Naive thymus-derived CD4-positive, alpha-beta T cell (primary cell): ENCODE data around the gene SLC22A23. TPM values are rescaled to one million over a fixed set of nuclear protein-coding genes. Genes with fewer than 3 reads are reported as not detected.

Experiments used
- ATAC-seq: fragments of 150-1000 bp; cut with Tn5 transposase; 2 replicates; pipeline ENCODE4 v1.10.0; 2021; ENCODE audit warnings: mild to moderate bottlenecking, moderate library complexity
- CTCF ChIA-PET: fragments of 350-600 bp; sonication (Branson Sonifier 250); formaldehyde crosslinking; loops from one replicate; lab custom pipeline; 2021; ENCODE audit warnings: antibody characterized with exemption; lab: Charles Lee
- POLR2A ChIA-PET: fragments of 350-600 bp; sonication (Branson Sonifier 250); formaldehyde crosslinking; loops from one replicate; lab custom pipeline; 2021; ENCODE audit warnings: antibody characterized with exemption, inconsistent platforms; lab: Charles Lee
- DNase-seq, 9 donors: peaks; one replicate each; pipeline versions ENCODE4 v3.0.0 to v3.0.0-alpha.2; 2020 to 2022; ENCODE audit warnings: mixed read lengths in 1 of 9
- H3K27ac ChIP-seq: one replicate; pipeline ENCODE4 v1.7.0; 2013; ENCODE audit warnings: mild to moderate bottlenecking, low read depth, low read length, moderate library complexity
- H3K27me3 ChIP-seq, 2 donors: one replicate each; pipeline ENCODE4 v1.7.0; 2013; ENCODE audit warnings: low read length in 2 of 2, mild to moderate bottlenecking in 2 of 2, moderate library complexity in 2 of 2; ENCODE audit not compliant: control insufficient read depth in 2 of 2, insufficient read depth in 2 of 2
- H3K36me3 ChIP-seq, 3 experiments: 1 replicate in 2 of 3; 2 replicates in 1 of 3; pipeline ENCODE4 v1.7.0; 2013; ENCODE audit warnings: low read length in 3 of 3, mild to moderate bottlenecking in 3 of 3, moderate library complexity in 1 of 3; ENCODE audit not compliant: insufficient read depth in 3 of 3, control insufficient read depth in 2 of 3
- H3K4me1 ChIP-seq, 2 donors: one replicate each; pipeline ENCODE4 v1.7.0; 2013; ENCODE audit warnings: low read length in 2 of 2, mild to moderate bottlenecking in 2 of 2, moderate library complexity in 1 of 2; ENCODE audit not compliant: control insufficient read depth in 2 of 2, insufficient read depth in 2 of 2
- H3K4me3 ChIP-seq: 2 replicates; pipeline ENCODE4 v1.7.0; 2013; ENCODE audit warnings: mild to moderate bottlenecking, low read length
- H3K9me3 ChIP-seq, 3 experiments: 1 replicate in 2 of 3; 2 replicates in 1 of 3; pipeline ENCODE4 v1.7.0; 2013; ENCODE audit warnings: low read length in 3 of 3; ENCODE audit not compliant: control insufficient read depth in 2 of 3
- H3K27ac Mint-ChIP-seq, 9 donors: one replicate each; pipeline ENCODE4 v1.8.0; 2020 to 2022; ENCODE audit warnings: mixed read lengths in 9 of 9, mild to moderate bottlenecking in 8 of 9, moderate library complexity in 5 of 9, inconsistent platforms in 2 of 9
- H3K27me3 Mint-ChIP-seq, 5 donors: one replicate each; pipeline ENCODE4 v1.8.0; 2021 to 2022; ENCODE audit warnings: mixed read lengths in 5 of 5, mild to moderate bottlenecking in 1 of 5
- H3K36me3 Mint-ChIP-seq, 5 donors: one replicate each; pipeline ENCODE4 v1.8.0; 2020 to 2022; ENCODE audit warnings: mixed read lengths in 5 of 5, mild to moderate bottlenecking in 3 of 5, inconsistent platforms in 1 of 5
- H3K4me1 Mint-ChIP-seq, 7 donors: one replicate each; pipeline ENCODE4 v1.8.0; 2020 to 2022; ENCODE audit warnings: mixed read lengths in 7 of 7, mild to moderate bottlenecking in 3 of 7, inconsistent platforms in 1 of 7
- H3K4me3 Mint-ChIP-seq, 10 donors: one replicate each; pipeline ENCODE4 v1.8.0; 2020 to 2022; ENCODE audit warnings: mild to moderate bottlenecking in 10 of 10, mixed read lengths in 10 of 10, moderate library complexity in 6 of 10, inconsistent platforms in 2 of 10
- H3K9me3 Mint-ChIP-seq, 11 donors: one replicate each; pipeline ENCODE4 v1.8.0; 2020 to 2022; ENCODE audit warnings: mixed read lengths in 11 of 11, mild to moderate bottlenecking in 4 of 11, inconsistent platforms in 1 of 11, moderate library complexity in 1 of 11
- intact Hi-C, 2 donors: fragments of 100-400 bp; cut with micrococcal nuclease; formaldehyde crosslinking; loops; one replicate each; pipeline ENCODE4 v1.15.1; 2023
- polyA plus RNA-seq, 2 donors: library from polyadenylated mRNA; unstranded; fragments of 300-500 nt; fragmentation: Illumina TruSeq; gene quantifications; one replicate each; pipeline ENCODE4 v1.2.3, GENCODE V29; 2021
- total RNA-seq, 6 experiments: library from RNA in 5 of 6; stranded (reverse) in 5 of 6; gene quantifications; 1 replicate in 5 of 6; 2 replicates in 1 of 6; pipeline ENCODE4 v1.2.3 and lab custom pipeline; 2021 to 2026

The SLC22A23 gene
- total and polyA plus RNA-seq, 7 experiments from 2014 or later: 1.1 to 23.8 (median 13.6) TPM

DNA sequence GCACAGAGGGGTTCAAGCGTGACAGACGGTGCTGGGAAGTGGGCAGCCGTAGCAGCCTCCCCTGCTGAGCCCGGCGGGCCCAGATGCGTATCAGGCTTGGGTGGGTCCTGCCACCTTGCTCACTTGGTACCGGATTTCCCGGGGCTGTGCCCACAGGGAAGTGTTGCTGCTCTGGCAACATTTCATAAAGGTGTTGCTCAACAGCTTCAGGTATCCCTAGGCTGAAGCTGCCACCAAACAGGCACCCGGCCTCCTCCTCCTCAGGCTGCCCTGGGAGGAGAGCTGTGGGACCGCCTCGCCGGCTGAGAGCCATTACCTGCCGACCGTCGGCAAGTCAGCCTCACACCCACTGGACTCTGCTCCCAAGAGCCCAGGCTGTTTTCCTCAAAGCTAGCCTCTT is 186.6 kb downstream of the SLC22A23 start:
- no peak for DNase-seq
- no peaks in the 10 kb centered on the region for H3K27me3 ChIP-seq
- H3K9me3 Mint-ChIP-seq: no peaks in the 10 kb centered on the region
- intact Hi-C loops: loop anchor here in 1 of 2 donors (10.0 kb wide), 1 partner anchor 665 kb away; no protein-coding TSS in a partner anchor
- CTCF ChIA-PET: no interaction called here
- peaks cover 2 to 58% (median 45%) of the 10 kb centered on the region in 7 donors for H3K4me1 Mint-ChIP-seq
- H3K36me3 ChIP-seq: peaks cover 0 to 71% (median 8%) of the 10 kb centered on the region in 3 experiments
- H3K4me3 ChIP-seq: no peak overlapping the region
- peak overlapping the region in 1 of 9 donors; percentile 13 for H3K27ac Mint-ChIP-seq
- peaks cover 0 to 35% (median 14%) of the 10 kb centered on the region in 5 donors for H3K36me3 Mint-ChIP-seq
- POLR2A ChIA-PET: interaction anchor here (0.5 kb wide), 1 partner anchor 137 kb away, joined by 3 read pairs; no protein-coding TSS in a partner anchor
- H3K4me3 Mint-ChIP-seq: no peak overlapping the region
- ATAC-seq: no peak
- H3K9me3 ChIP-seq: no peaks in the 10 kb centered on the region
- no peak overlapping the region for H3K27ac ChIP-seq
- H3K4me1 ChIP-seq: no peaks in the 10 kb centered on the region
- no peaks in the 10 kb centered on the region for H3K27me3 Mint-ChIP-seq

DNA sequence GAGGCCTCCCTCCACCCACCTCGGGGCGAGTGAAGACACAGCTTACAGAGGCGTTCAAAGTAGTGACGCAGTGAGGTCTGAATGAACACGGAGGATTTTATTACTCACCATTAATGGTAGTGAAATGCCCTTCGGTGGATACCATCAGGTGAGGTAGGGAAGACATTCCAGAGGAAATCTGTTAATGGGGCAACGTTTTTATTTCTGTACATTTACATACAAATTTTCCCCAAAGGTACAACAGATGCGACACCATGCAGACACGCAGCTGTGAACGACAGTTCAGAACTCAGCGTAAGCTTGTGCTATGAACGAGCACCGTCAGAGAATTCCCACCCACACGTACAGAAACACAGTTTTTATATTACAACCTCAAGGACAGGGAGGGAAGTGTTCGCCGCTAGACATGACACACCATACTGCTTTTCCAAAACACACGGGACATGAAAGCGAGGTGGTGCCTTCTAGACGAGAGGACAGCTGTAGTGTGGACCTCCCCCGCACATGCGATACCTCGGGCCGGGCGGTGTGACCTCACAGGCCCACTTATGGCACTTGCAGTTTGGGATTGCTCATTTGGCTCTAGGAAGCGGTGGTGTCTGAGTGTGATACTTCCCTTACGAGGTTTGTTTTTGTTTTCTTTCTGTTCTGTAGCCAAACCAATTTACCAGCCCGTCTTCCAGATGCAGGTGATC is 187.4 kb downstream of the SLC22A23 start:
- no peaks in the 10 kb centered on the region for H3K9me3 Mint-ChIP-seq
- peaks cover 2 to 64% (median 53%) of the 10 kb centered on the region in 7 donors for H3K4me1 Mint-ChIP-seq
- ChIA-PET POLR2A (no interaction called here), CTCF (interaction anchor here (0.7 kb wide), 1 partner anchor 16 kb away, joined by 4 read pairs; no protein-coding TSS in a partner anchor)
- peak overlapping the region in 3 of 9 donors; percentile 25 to 53 (median 33) for H3K27ac Mint-ChIP-seq
- H3K36me3 Mint-ChIP-seq: peaks cover 0 to 42% (median 14%) of the 10 kb centered on the region in 5 donors
- H3K4me3 Mint-ChIP-seq: no peak overlapping the region
- ATAC-seq (no peak), DNase-seq (no peak)
- no peaks in the 10 kb centered on the region for H3K27me3 ChIP-seq
- peaks cover 0 to 80% (median 8%) of the 10 kb centered on the region in 3 experiments for H3K36me3 ChIP-seq
- H3K4me3 ChIP-seq: no peak overlapping the region
- H3K9me3 ChIP-seq: no peaks in the 10 kb centered on the region
- H3K27me3 Mint-ChIP-seq: no peaks in the 10 kb centered on the region
- intact Hi-C loops: no loop called here
- H3K4me1 ChIP-seq: peaks cover 0 to 4% of the 10 kb centered on the region in 2 donors
- no peak overlapping the region for H3K27ac ChIP-seq

- CTCF ChIA-PET: interaction anchor here (0.5 kb wide), 1 partner anchor 337 kb away, joined by 3 read pairs; no protein-coding TSS in a partner anchor
- H3K27me3 Mint-ChIP-seq: no peaks in the 10 kb centered on the region
- H3K9me3 ChIP-seq: no peaks in the 10 kb centered on the region
Observed at GRCh38 chr6:3268680-3269079, 188.2 kb downstream of the SLC22A23 start.

DNA sequence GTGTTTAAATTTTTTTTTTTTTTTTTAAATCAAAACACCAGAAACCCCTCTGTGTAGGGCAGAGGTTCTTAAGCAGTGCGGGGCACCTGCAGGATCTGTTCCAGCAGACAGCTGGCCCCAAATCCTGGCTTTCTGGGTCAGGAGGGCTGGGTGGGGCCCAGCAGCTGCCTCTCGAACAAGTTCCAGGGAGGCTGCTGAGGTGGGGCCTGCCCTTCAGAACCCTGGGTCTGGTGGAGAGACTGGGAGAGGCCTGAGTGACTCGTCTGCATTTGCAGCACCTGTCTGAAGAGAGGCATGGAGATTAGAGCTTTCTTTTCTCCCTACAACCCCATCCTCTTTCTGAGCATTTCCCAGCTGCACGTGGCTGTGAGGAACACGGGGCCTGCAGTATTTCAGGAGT is 189.7 kb downstream of the SLC22A23 start:
- intact Hi-C loops: no loop called here
- H3K4me3 Mint-ChIP-seq: no peak overlapping the region
- no peak overlapping the region for H3K27ac Mint-ChIP-seq
- Histone ChIP-seq H3K9me3 (no peaks in the 10 kb centered on the region), H3K27me3 (no peaks in the 10 kb centered on the region), H3K36me3 (peaks cover 0 to 84% (median 13%) of the 10 kb centered on the region in 3 experiments), H3K27ac (no peak overlapping the region), H3K4me1 (peaks cover 0 to 15% of the 10 kb centered on the region in 2 donors), H3K4me3 (no peak overlapping the region)
- ChIA-PET CTCF (interaction anchor here (1.1 kb wide), 1 partner anchor 19 kb away, joined by 3 read pairs; no protein-coding TSS in a partner anchor), POLR2A (interaction anchor here (0.5 to 1.0 kb wide), 3 partner anchors 35 to 792 kb away, joined by 3 read pairs; no protein-coding TSS in a partner anchor)
- H3K4me1 Mint-ChIP-seq: peaks cover 14 to 72% (median 69%) of the 10 kb centered on the region in 7 donors
- no peak for DNase-seq
- ATAC-seq: no peak
- peaks cover 0 to 42% (median 14%) of the 10 kb centered on the region in 5 donors for H3K36me3 Mint-ChIP-seq
- H3K27me3 Mint-ChIP-seq: no peaks in the 10 kb centered on the region
- no peaks in the 10 kb centered on the region for H3K9me3 Mint-ChIP-seq

More at GRCh38 chr6:3268680-3269079, 188.2 kb downstream of the SLC22A23 start:
- Mint-ChIP-seq H3K36me3 (peaks cover 0 to 42% (median 14%) of the 10 kb centered on the region in 5 donors), H3K9me3 (no peaks in the 10 kb centered on the region), H3K4me1 (peaks cover 2 to 64% (median 54%) of the 10 kb centered on the region in 7 donors), H3K27ac (peak overlapping the region in 3 of 9 donors; percentile 57 to 63 (median 61)), H3K4me3 (no peak overlapping the region)
- no peak overlapping the region for H3K4me3 ChIP-seq
- DNase-seq (no peak), ATAC-seq (no peak)
- peaks cover 0 to 11% of the 10 kb centered on the region in 2 donors for H3K4me1 ChIP-seq
- H3K36me3 ChIP-seq: peaks cover 0 to 87% (median 13%) of the 10 kb centered on the region in 3 experiments
- intact Hi-C loops: no loop called here
- POLR2A ChIA-PET: no interaction called here
- no peaks in the 10 kb centered on the region for H3K27me3 ChIP-seq
- no peak overlapping the region for H3K27ac ChIP-seq

DNA sequence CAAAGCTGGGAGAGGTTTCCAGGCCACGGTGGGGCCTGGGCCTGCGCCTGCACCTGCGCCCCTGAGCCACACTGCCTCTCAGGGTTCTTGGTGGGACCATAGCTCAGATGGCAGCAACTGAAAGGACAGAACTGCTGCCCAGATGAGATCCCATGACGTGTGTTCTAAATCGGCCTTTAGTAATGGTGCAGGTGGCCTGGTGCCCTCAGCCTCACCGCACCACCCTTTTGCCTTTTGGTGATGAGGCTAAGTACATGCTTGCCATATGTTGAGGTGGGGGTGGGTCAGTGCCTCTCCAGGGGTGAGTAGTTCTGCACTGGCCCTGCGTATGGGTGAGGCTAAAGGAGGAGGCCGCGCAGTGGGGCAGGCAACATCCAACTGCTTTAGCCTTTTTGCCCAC is 190.7 kb downstream of the SLC22A23 start:
- peaks cover 24 to 76% (median 73%) of the 10 kb centered on the region in 7 donors for H3K4me1 Mint-ChIP-seq
- ATAC-seq (no peak), DNase-seq (no peak)
- ChIA-PET CTCF (interaction anchor here (0.7 kb wide), 1 partner anchor 18 kb away, joined by 3 read pairs; no protein-coding TSS in a partner anchor), POLR2A (interaction anchor here (0.9 kb wide), 1 partner anchor 752 kb away, joined by 3 read pairs; no protein-coding TSS in a partner anchor)
- peaks cover 0 to 74% (median 13%) of the 10 kb centered on the region in 3 experiments for H3K36me3 ChIP-seq
- H3K27me3 ChIP-seq: no peaks in the 10 kb centered on the region
- peak overlapping the region in 3 of 9 donors; percentile 4 to 54 (median 21) for H3K27ac Mint-ChIP-seq
- intact Hi-C loops: no loop called here
- no peak overlapping the region for H3K4me3 ChIP-seq
- H3K4me1 ChIP-seq: peaks cover 4 to 25% of the 10 kb centered on the region in 2 donors
- H3K4me3 Mint-ChIP-seq: no peak overlapping the region
- H3K36me3 Mint-ChIP-seq: peaks cover 0 to 36% (median 14%) of the 10 kb centered on the region in 5 donors
- H3K9me3 Mint-ChIP-seq: no peaks in the 10 kb centered on the region
- no peaks in the 10 kb centered on the region for H3K27me3 Mint-ChIP-seq
- no peaks in the 10 kb centered on the region for H3K9me3 ChIP-seq
- no peak overlapping the region for H3K27ac ChIP-seq

DNA sequence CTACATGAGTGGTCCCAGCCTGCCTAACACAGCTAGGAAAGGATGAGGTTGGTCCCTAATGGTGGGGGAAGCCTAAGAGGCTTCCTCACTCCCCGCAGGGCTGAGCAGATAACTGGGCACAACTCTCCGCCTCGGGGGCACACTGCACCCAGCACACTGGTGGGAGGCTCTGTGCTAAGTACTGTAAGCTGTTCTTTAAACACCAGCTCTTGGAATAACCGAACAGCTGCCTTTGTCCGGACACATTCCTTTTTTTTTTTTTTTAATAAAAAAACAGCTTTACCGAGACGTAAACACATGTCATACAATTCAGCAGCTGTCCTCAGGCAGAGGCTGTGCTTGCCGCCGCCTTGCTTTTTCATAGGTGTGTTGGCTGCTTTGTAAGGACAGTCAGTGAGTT is 191.2 kb downstream of the SLC22A23 start:
- Mint-ChIP-seq H3K9me3 (no peaks in the 10 kb centered on the region), H3K36me3 (peaks cover 0 to 31% (median 14%) of the 10 kb centered on the region in 5 donors), H3K27me3 (no peaks in the 10 kb centered on the region), H3K4me1 (peaks cover 29 to 76% (median 74%) of the 10 kb centered on the region in 7 donors), H3K4me3 (no peak overlapping the region), H3K27ac (no peak overlapping the region)
- Histone ChIP-seq H3K4me1 (peaks cover 9 to 30% of the 10 kb centered on the region in 2 donors), H3K9me3 (no peaks in the 10 kb centered on the region), H3K27ac (no peak overlapping the region), H3K27me3 (no peaks in the 10 kb centered on the region), H3K4me3 (no peak overlapping the region), H3K36me3 (peaks cover 0 to 69% (median 13%) of the 10 kb centered on the region in 3 experiments)
- DNase-seq (no peak), ATAC-seq (no peak)
- ChIA-PET CTCF (interaction anchor here (0.7 kb wide), 1 partner anchor 17 kb away, joined by 3 read pairs; no protein-coding TSS in a partner anchor), POLR2A (interaction anchor here (0.9 kb wide), 1 partner anchor 753 kb away, joined by 3 read pairs; no protein-coding TSS in a partner anchor)
- intact Hi-C loops: no loop called here
